SK-N-SH treated with all-trans-retinoic acid at 6 μM for 48 hours (cell line): ENCODE measurements around the gene SIRPA.

Experiments used
- ATAC-seq: fragments of 200-7000 bp; cut with Tn5 transposase; 3 replicates; pipeline ENCODE4 v1.9.1; 2020; ENCODE audit warnings: mild to moderate bottlenecking, moderate library complexity
- ARNTL ChIP-seq: fragments of 450-650 bp; formaldehyde crosslinking; IDR thresholded peaks from 2 replicates; pipeline ENCODE4 v1.5.0; 2020; ENCODE audit warnings: low read depth, mild to moderate bottlenecking, moderate library complexity, borderline replicate concordance
- BACH2 ChIP-seq: fragments of 250-450 bp; sonication (Bioruptor Pico); IDR thresholded peaks from 2 replicates; pipeline ENCODE4 v1.9.0; 2021; ENCODE audit warnings: mild to moderate bottlenecking, borderline replicate concordance
- CREB5 ChIP-seq: fragments of 250-450 bp; sonication (Bioruptor Pico); IDR thresholded peaks from 2 replicates; pipeline ENCODE4 v1.5.1; 2020; ENCODE audit warnings: low read depth, mild to moderate bottlenecking, moderate library complexity
- CSDC2 ChIP-seq: fragments of 250-450 bp; sonication (Bioruptor Pico); IDR thresholded peaks from 2 replicates; pipeline ENCODE4 v1.5.0; 2020; ENCODE audit warnings: mild to moderate bottlenecking, moderate library complexity
- CSRNP3 ChIP-seq: fragments of 250-450 bp; sonication (Bioruptor Pico); IDR thresholded peaks from 2 replicates; pipeline ENCODE4 v1.5.1; 2021; ENCODE audit warnings: mild to moderate bottlenecking, moderate library complexity
- ESRRG ChIP-seq: fragments of 250-450 bp; sonication (Bioruptor Pico); IDR thresholded peaks from 2 replicates; pipeline ENCODE4 v1.6.1; 2021; ENCODE audit warnings: mild to moderate bottlenecking
- GLIS3 ChIP-seq: fragments of 250-450 bp; sonication (Bioruptor Pico); IDR thresholded peaks from 2 replicates; pipeline ENCODE4 v1.5.0; 2020; ENCODE audit warnings: mild to moderate bottlenecking, moderate library complexity
- ISL1 ChIP-seq: fragments of 250-450 bp; sonication (Bioruptor Pico); IDR thresholded peaks from 2 replicates; pipeline ENCODE4 v2.1.2; 2022; ENCODE audit warnings: mild to moderate bottlenecking, moderate library complexity
- OSR1 ChIP-seq: fragments of 250-450 bp; sonication (Bioruptor Pico); IDR thresholded peaks from 2 replicates; pipeline ENCODE4 v1.8.0; 2022; ENCODE audit warnings: moderate library complexity, mild to moderate bottlenecking, inconsistent platforms
- PATZ1 ChIP-seq: fragments of 250-450 bp; sonication (Bioruptor Pico); IDR thresholded peaks from 2 replicates; pipeline ENCODE4 v1.8.0; 2020; ENCODE audit warnings: mild to moderate bottlenecking, moderate library complexity, borderline replicate concordance
- POU6F1 ChIP-seq: fragments of 250-450 bp; sonication (Bioruptor Pico); IDR thresholded peaks from 2 replicates; pipeline ENCODE4 v1.8.0; 2021; ENCODE audit warnings: low read depth, mild to moderate bottlenecking, moderate library complexity, borderline replicate concordance
- PPARA ChIP-seq: fragments of 250-450 bp; sonication (Bioruptor Pico); IDR thresholded peaks from 2 replicates; pipeline ENCODE4 v1.5.0; 2020; ENCODE audit warnings: mild to moderate bottlenecking, borderline replicate concordance
- RARB ChIP-seq: fragments of 250-450 bp; sonication (Bioruptor Pico); IDR thresholded peaks from 2 replicates; pipeline ENCODE4 v1.8.0; 2021; ENCODE audit warnings: mild to moderate bottlenecking, moderate library complexity
- SNAI2 ChIP-seq: fragments of 250-450 bp; sonication (Bioruptor Pico); IDR thresholded peaks from 2 replicates; pipeline ENCODE4 v1.5.0; 2020; ENCODE audit warnings: mild to moderate bottlenecking, moderate library complexity
- TCF4 ChIP-seq: fragments of 250-450 bp; sonication (Bioruptor Pico); IDR thresholded peaks from 2 replicates; pipeline ENCODE4 v1.8.0; 2021; ENCODE audit warnings: mild to moderate bottlenecking, moderate library complexity, borderline replicate concordance
- ZC3H10 ChIP-seq: fragments of 250-450 bp; sonication (Bioruptor Pico); IDR thresholded peaks from 2 replicates; pipeline ENCODE4 v1.5.1; 2021; ENCODE audit warnings: mild to moderate bottlenecking, moderate library complexity
- ZFP3 ChIP-seq: fragments of 250-450 bp; sonication (Bioruptor Pico); IDR thresholded peaks from 2 replicates; pipeline ENCODE4 v1.5.0; 2020; ENCODE audit warnings: mild to moderate bottlenecking, moderate library complexity
- ZFP30 ChIP-seq: fragments of 450-650 bp; formaldehyde crosslinking; IDR thresholded peaks from 2 replicates; pipeline ENCODE4 v1.5.0; 2022; ENCODE audit warnings: mild to moderate bottlenecking, moderate library complexity
- ZNF565 ChIP-seq: fragments of 450-650 bp; formaldehyde crosslinking; conservative IDR thresholded peaks from 2 replicates; pipeline ENCODE4 v1.5.0; 2020; ENCODE audit warnings: low read depth, mild to moderate bottlenecking, moderate library complexity
- ZNF8 ChIP-seq: fragments of 450-650 bp; formaldehyde crosslinking; IDR thresholded peaks from 2 replicates; pipeline ENCODE4 v1.5.0; 2020; ENCODE audit warnings: mild to moderate bottlenecking, moderate library complexity
- TF ChIP-seq, protein P1 (sequence below): fragments of 250-450 bp; sonication (Bioruptor Pico); IDR thresholded peaks from 2 replicates; pipeline ENCODE4 v1.5.0; 2020; ENCODE audit warnings: mild to moderate bottlenecking, moderate library complexity

The SIRPA gene

DNA sequence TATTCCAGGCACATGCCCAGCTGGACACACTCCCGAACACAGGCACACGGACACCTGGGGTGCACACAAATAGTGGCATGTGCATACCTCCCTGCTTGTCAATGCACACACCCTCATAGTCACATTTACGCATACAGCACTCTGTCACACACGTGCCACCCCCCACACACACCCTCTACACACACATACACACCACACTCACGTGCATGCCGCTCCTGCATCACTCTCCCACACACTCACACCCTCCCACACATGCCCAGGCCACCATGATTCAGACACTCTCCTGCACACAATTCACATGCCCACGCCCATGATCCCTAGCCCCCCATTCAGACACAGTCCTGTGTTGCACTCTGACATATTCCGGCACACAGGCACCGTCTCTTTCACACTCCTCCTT is 13.0 kb downstream of the SIRPA start:
- no peak for ATAC-seq
- no peak for TF ChIP-seq GLIS3 (CRISPR knock-in tag)
- TF ChIP-seq, protein P1, sequence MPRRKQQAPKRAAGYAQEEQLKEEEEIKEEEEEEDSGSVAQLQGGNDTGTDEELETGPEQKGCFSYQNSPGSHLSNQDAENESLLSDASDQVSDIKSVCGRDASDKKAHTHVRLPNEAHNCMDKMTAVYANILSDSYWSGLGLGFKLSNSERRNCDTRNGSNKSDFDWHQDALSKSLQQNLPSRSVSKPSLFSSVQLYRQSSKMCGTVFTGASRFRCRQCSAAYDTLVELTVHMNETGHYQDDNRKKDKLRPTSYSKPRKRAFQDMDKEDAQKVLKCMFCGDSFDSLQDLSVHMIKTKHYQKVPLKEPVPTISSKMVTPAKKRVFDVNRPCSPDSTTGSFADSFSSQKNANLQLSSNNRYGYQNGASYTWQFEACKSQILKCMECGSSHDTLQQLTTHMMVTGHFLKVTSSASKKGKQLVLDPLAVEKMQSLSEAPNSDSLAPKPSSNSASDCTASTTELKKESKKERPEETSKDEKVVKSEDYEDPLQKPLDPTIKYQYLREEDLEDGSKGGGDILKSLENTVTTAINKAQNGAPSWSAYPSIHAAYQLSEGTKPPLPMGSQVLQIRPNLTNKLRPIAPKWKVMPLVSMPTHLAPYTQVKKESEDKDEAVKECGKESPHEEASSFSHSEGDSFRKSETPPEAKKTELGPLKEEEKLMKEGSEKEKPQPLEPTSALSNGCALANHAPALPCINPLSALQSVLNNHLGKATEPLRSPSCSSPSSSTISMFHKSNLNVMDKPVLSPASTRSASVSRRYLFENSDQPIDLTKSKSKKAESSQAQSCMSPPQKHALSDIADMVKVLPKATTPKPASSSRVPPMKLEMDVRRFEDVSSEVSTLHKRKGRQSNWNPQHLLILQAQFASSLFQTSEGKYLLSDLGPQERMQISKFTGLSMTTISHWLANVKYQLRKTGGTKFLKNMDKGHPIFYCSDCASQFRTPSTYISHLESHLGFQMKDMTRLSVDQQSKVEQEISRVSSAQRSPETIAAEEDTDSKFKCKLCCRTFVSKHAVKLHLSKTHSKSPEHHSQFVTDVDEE (CRISPR knock-in tag) = no peak
- TF ChIP-seq ZNF565 (CRISPR knock-in tag) = no peak

DNA sequence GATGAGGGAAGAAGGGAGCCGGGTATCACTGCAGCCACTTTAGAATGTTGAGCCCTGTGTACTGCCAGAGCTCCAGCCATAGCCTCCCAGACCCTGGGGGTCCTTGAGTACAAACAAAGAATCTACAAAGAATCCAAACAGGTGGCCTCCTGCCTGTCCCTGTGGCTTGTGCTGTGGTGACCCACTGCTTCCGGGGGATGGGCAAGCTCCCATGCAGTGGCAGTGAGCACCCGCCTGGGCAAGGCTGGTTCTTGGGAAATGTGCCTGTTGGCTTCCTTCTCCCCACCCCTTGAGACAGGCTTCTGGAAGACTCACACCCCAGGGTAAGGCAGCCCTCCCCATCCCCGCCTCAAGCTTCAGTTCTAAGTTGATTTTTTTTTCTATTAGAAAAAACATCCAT is 13.9 kb downstream of the SIRPA start:
- TF ChIP-seq ZFP30 (CRISPR knock-in tag) (no peak), ZNF565 (CRISPR knock-in tag) (no peak), POU6F1 (CRISPR knock-in tag) (no peak), CSDC2 (CRISPR knock-in tag) (no peak), PPARA (CRISPR knock-in tag) (no peak), BACH2 (CRISPR knock-in tag) (no peak), CSRNP3 (CRISPR knock-in tag) (no peak), CREB5 (CRISPR knock-in tag) (no peak), RARB (CRISPR knock-in tag) (no peak), SNAI2 (CRISPR knock-in tag) (no peak), ARNTL (CRISPR knock-in tag) (no peak), TCF4 (CRISPR knock-in tag) (no peak), ZC3H10 (CRISPR knock-in tag) (no peak), OSR1 (CRISPR knock-in tag) (no peak), ZNF8 (CRISPR knock-in tag) (no peak), GLIS3 (CRISPR knock-in tag) (no peak), PATZ1 (no peak), ESRRG (CRISPR knock-in tag) (no peak)
- ATAC-seq = no peak

- TF ChIP-seq PATZ1 = no peak
- TF ChIP-seq CREB5 (CRISPR knock-in tag) = no peak
- TF ChIP-seq ZC3H10 (CRISPR knock-in tag) = no peak
- TF ChIP-seq ZFP3 (CRISPR knock-in tag) = no peak
- TF ChIP-seq ARNTL (CRISPR knock-in tag) = no peak
- no peak for TF ChIP-seq ISL1 (CRISPR knock-in tag)
- TF ChIP-seq TCF4 (CRISPR knock-in tag) = no peak
- ATAC-seq = no peak
Measured at GRCh38 chr20:1911536-1911935, 16.3 kb downstream of the SIRPA start.
